Cardiac muscle cell (in vitro differentiated cells and primary cell): Measurements from ENCODE around the gene GZF1. TPM values are rescaled to one million over a fixed set of nuclear protein-coding genes. Genes with fewer than 3 reads are reported as not detected.

Source experiments
- DNase-seq, 2 donors: peaks; one replicate each; pipeline versions ENCODE4 v3.0.0 to v3.0.0-alpha.2; 2010 to 2017; ENCODE audit warnings: low read depth in 1 of 2, low spot score in 1 of 2
- H3K27ac ChIP-seq: fragments of 200-600 bp; sonication (generic); 2 replicates; pipeline ENCODE4 v1.5.1; 2016
- H3K27me3 ChIP-seq: fragments of 200-600 bp; sonication (generic); 2 replicates; pipeline ENCODE4 v1.6.0; 2016; ENCODE audit warnings: control low read depth
- H3K36me3 ChIP-seq: fragments of 200-600 bp; sonication (generic); 2 replicates; pipeline ENCODE4 v1.5.1; 2016; ENCODE audit warnings: control low read depth
- H3K4me1 ChIP-seq: fragments of 200-600 bp; sonication (generic); 2 replicates; pipeline ENCODE4 v1.8.1; 2017; ENCODE audit warnings: low read depth, mild to moderate bottlenecking, mixed run types
- H3K4me3 ChIP-seq: fragments of 200-600 bp; sonication (generic); 2 replicates; pipeline ENCODE4 v1.5.1; 2016; ENCODE audit warnings: mild to moderate bottlenecking
- H3K9me3 ChIP-seq: fragments of 200-600 bp; sonication (generic); 2 replicates; pipeline ENCODE4 v1.5.1; 2017; ENCODE audit warnings: low read depth, mild to moderate bottlenecking, control low read depth
- polyA plus RNA-seq: library from polyadenylated mRNA; unstranded; fragments of >200 nt; fragmentation: Nextera tagmentation; extraction: Ambion mirVana; gene quantifications from 2 replicates; pipeline ENCODE4 v1.2.1, GENCODE V29; 2016
- total RNA-seq: library from RNA; depleted of rRNA; stranded (reverse); fragments of >200 nt; gene quantifications from 2 replicates; pipeline ENCODE4 v1.2.3, GENCODE V29; 2016
- TF ChIP-seq, protein P1 (sequence below): IDR thresholded peaks from 2 replicates; pipeline ENCODE4 v1.5.1; 2012; ENCODE audit warnings: low read depth, mild to moderate bottlenecking, low read length

The GZF1 gene
- total and polyA plus RNA-seq, 2 experiments from 2014 or later, result 7.4 to 19.0 TPM

DNA sequence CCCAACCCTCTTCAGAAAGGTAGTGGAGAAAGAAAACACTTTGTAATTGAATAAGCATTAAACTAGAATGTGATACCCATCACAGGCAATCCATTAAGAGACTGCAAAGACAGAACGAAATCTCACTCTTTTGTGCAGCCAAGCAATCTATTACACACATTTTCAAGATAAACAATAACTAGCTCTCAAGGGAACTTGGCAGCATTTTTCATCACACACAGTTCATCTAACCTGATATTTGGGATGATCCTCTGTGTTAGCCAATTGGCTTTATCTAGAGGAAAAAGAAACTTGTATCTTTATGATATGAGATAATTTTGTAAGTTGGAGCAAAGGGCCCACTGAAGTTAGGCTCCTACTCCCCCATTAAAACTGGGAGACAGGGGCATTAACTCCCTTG is 1.5 kb upstream of the GZF1 start:
- TF ChIP-seq, protein P1, sequence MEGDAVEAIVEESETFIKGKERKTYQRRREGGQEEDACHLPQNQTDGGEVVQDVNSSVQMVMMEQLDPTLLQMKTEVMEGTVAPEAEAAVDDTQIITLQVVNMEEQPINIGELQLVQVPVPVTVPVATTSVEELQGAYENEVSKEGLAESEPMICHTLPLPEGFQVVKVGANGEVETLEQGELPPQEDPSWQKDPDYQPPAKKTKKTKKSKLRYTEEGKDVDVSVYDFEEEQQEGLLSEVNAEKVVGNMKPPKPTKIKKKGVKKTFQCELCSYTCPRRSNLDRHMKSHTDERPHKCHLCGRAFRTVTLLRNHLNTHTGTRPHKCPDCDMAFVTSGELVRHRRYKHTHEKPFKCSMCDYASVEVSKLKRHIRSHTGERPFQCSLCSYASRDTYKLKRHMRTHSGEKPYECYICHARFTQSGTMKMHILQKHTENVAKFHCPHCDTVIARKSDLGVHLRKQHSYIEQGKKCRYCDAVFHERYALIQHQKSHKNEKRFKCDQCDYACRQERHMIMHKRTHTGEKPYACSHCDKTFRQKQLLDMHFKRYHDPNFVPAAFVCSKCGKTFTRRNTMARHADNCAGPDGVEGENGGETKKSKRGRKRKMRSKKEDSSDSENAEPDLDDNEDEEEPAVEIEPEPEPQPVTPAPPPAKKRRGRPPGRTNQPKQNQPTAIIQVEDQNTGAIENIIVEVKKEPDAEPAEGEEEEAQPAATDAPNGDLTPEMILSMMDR, result no peak
- no peak overlapping the region for H3K4me3 ChIP-seq
- H3K4me1 ChIP-seq, result peaks cover 29% of the 10 kb centered on the region
- DNase-seq, result no peak
- H3K9me3 ChIP-seq, result no peaks in the 10 kb centered on the region
- H3K36me3 ChIP-seq, result peaks cover 5% of the 10 kb centered on the region
- peak overlapping the region; percentile 97 for H3K27ac ChIP-seq
- no peaks in the 10 kb centered on the region for H3K27me3 ChIP-seq

DNA sequence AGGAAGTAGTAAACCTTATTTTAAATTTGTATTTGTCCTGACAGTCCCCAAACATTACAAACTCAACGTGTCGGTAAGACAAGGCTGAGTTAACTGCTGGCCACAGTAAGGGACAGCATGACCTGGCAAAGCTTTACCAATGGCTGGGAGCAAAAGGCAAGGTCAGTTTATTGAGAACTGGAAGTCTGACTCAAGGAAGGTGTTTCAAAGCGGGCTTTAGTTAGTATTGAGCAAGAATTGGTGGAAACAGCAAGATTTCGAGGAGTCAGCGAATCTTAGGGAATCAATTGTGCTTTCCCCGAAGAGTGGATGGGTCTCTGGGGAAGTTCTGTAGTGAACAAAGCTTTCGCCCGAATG is 885 bp upstream of the GZF1 start:
- TF ChIP-seq, protein P1, result no peak
- H3K36me3 ChIP-seq, result peaks cover 5% of the 10 kb centered on the region
- no peaks in the 10 kb centered on the region for H3K9me3 ChIP-seq

DNA sequence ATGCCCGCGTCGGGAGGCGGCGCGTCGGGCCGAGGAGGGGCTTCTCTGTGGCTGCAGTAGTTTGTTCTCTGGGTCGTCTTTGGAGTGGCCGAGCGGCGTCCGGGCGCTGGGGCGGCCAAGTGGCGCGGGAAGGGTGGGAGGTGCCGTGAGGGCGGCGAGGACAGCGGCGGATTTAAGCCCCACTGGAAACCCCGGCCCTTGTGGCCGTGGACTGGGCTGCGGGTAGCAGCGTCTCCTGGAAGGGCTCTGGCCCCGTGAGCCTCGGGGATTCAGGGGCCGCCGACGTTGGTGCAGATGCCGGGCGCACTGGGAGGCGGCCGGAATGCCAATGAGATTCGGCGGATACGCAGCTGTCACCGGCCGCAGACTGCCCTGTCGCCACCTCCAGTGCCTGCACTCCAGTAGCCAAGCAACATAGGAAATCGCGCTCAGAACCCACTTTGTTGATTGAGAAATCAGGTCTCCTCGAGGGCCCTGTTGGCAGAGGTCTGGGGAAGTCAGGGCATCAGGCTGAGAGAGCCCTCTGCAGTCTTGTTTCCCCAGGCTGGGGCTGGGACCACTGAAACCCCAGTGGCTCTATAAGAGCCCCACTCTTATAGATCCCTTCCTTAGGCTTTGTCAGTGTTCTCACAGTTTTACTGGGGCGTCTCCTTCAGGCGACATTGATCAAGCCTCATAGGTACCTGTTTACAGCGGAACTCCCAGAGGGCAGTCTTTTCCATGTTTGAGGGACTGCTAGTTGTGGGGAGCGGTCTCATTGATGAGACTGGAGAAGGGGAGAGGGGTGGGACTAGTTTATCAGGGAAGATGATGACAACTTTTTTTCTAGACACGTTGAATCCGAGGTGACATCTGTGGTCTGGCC is 642 bp downstream of the GZF1 start:
- peaks cover 40% of the 10 kb centered on the region for H3K4me1 ChIP-seq
- TF ChIP-seq, protein P1, result no peak
- H3K36me3 ChIP-seq, result peaks cover 5% of the 10 kb centered on the region
- peak; percentile 34 to 76 for DNase-seq
- peak overlapping the region; percentile 59 for H3K4me3 ChIP-seq
- H3K9me3 ChIP-seq, result no peaks in the 10 kb centered on the region
- no peaks in the 10 kb centered on the region for H3K27me3 ChIP-seq
- peak overlapping the region; percentile 93 for H3K27ac ChIP-seq

More for the DNA sequence above, 885 bp upstream of the GZF1 start:
- peak in 1 of 2 donors; percentile 42 for DNase-seq
- H3K4me1 ChIP-seq, result peaks cover 31% of the 10 kb centered on the region
- peak overlapping the region; percentile 56 for H3K4me3 ChIP-seq
- H3K27me3 ChIP-seq, result no peaks in the 10 kb centered on the region
- H3K27ac ChIP-seq, result peak overlapping the region; percentile 97

DNA sequence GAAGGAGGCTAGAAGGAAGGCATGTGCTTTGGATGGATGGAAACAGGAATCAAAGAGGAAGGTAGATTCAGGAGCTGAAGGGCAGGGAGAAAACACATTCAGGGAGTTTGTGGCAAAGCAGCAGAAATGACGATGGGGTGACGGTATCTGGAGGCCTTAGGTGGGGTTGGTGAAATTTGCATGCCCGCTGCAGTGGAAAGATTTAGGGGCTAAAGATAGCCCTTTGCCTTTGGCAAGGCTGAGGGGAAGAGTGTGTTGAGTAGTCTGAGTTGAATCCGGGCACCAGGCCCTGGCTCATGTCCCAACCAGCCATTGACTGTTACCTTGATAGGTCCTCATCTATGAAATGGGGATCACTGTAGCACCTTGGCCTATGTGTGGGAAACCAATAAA is 1.3 kb downstream of the GZF1 start:
- Histone ChIP-seq H3K9me3 (no peaks in the 10 kb centered on the region), H3K27ac (peak overlapping the region; percentile 93), H3K27me3 (no peaks in the 10 kb centered on the region), H3K4me1 (peaks cover 41% of the 10 kb centered on the region), H3K4me3 (peak overlapping the region; percentile 59), H3K36me3 (peaks cover 5% of the 10 kb centered on the region)
- no peak for DNase-seq
- TF ChIP-seq, protein P1, result no peak

DNA sequence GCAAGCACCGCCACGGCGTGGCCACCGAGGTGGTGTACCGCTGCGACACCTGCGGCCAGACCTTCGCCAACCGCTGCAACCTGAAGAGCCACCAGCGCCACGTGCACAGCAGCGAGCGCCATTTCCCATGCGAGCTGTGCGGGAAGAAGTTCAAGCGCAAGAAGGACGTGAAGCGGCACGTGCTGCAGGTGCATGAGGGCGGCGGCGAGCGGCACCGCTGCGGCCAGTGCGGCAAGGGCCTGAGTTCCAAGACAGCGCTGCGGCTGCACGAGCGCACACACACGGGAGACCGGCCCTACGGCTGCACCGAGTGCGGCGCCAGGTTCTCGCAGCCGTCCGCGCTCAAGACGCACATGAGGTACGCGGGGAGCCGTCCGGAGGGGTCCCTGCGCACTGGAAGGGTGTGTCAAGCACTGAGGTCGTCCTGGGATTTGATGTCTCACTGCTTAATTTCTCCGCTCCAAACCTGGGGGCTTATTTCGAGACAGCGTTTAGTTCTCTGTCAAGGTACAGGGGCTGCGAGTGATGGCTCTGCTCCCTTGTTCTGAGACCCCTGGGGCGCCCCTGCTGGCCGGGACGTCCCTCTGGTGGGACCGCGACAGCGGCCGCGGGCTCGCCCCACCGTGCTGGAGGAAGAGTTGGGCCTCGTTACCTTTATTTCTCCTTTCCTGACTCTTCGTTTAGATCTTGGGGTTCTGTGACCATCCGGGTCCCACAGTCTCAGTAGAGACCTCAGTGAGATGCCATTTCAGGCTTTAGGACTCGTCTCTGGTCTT is 3.6 kb downstream of the GZF1 start:
- no peak overlapping the region for H3K27ac ChIP-seq
- TF ChIP-seq, protein P1, result no peak
- H3K4me1 ChIP-seq, result peaks cover 34% of the 10 kb centered on the region
- peaks cover 19% of the 10 kb centered on the region for H3K36me3 ChIP-seq
- H3K9me3 ChIP-seq, result no peaks in the 10 kb centered on the region
- no peaks in the 10 kb centered on the region for H3K27me3 ChIP-seq
- no peak for DNase-seq
- no peak overlapping the region for H3K4me3 ChIP-seq
